Urinary bladder (tissue), 4 donors: ENCODE measurements around the gene ARPC5L. TPM values are rescaled to one million over a fixed set of nuclear protein-coding genes. Genes with fewer than 3 reads are reported as not detected.
"Not testable (repeated sequence)": the region's sequence is repeated elsewhere in the genome, so short reads cannot be mapped to it uniquely, and the experiment has no call there.

ENCODE experiments used
- DNase-seq: peaks from one replicate; pipeline ENCODE4 v3.0.0-alpha.2; 2015; ENCODE audit errors: extremely low spot score
- H3K27ac ChIP-seq: one replicate; pipeline ENCODE4 v1.5.1; 2013; ENCODE audit warnings: low read depth, mild to moderate bottlenecking, moderate library complexity
- H3K36me3 ChIP-seq: one replicate; pipeline ENCODE4 v1.6.1; 2013; ENCODE audit warnings: mild to moderate bottlenecking, moderate library complexity; ENCODE audit not compliant: insufficient read depth
- H3K4me1 ChIP-seq: one replicate; pipeline ENCODE4 v1.6.1; 2013; ENCODE audit warnings: mild to moderate bottlenecking, moderate library complexity; ENCODE audit not compliant: insufficient read depth
- H3K4me3 ChIP-seq: one replicate; pipeline ENCODE4 v1.5.1; 2013; ENCODE audit warnings: low read depth, low read length
- WGBS: extraction: QIAGEN DNeasy Blood & Tissue Kit; methylation state at CpG from one replicate; pipeline ENCODE4 v1.1.7; 2013; 5-methylcytosine and 5-hydroxymethylcytosine counted together
- polyA plus RNA-seq: library from polyadenylated mRNA; stranded (reverse); fragments of 200-250 nt; gene quantifications from one replicate; pipeline ENCODE4 v1.2.3, GENCODE V29; 2013
- total RNA-seq: library from RNA; depleted of rRNA; stranded (reverse); fragments of >200 nt; gene quantifications from one replicate; pipeline ENCODE4 v1.2.3, GENCODE V29; 2014
- donor health status: healthy with polysubstance abuse.
- donor health status: healthy.

The ARPC5L gene
- total and polyA plus RNA-seq, 2 donors, result 8.8 to 30.3 TPM

- no peaks in the 10 kb centered on the region for H3K4me1 ChIP-seq
- no peaks in the 10 kb centered on the region for H3K36me3 ChIP-seq
- DNase-seq, result no peak
- H3K4me3 ChIP-seq, result no peak overlapping the region
- H3K27ac ChIP-seq, result no peak overlapping the region
- 79% methylated on average over 9 of the region's 9 CpGs for WGBS
Observed at GRCh38 chr9:124831642-124832364, 30.1 kb upstream of the ARPC5L start.

- DNase-seq, result no peak
- Histone ChIP-seq H3K27ac (no peak overlapping the region), H3K36me3 (no peaks in the 10 kb centered on the region), H3K4me1 (no peaks in the 10 kb centered on the region), H3K4me3 (no peak overlapping the region)
- 64% methylated on average over 7 of the region's 7 CpGs for WGBS
Observed at GRCh38 chr9:124834591-124834990, 27.3 kb upstream of the ARPC5L start.

GRCh38 chr9:124835026-124835557 is 26.8 kb upstream of the ARPC5L start:
- no peak for DNase-seq

GRCh38 chr9:124838132-124838531 is 23.8 kb upstream of the ARPC5L start:
- not testable (repeated sequence) for H3K4me1 ChIP-seq, H3K27ac ChIP-seq, DNase-seq, H3K4me3 ChIP-seq, H3K36me3 ChIP-seq
- WGBS, result 80% methylated on average over 5 of the region's 5 CpGs

More at GRCh38 chr9:124835026-124835557, 26.8 kb upstream of the ARPC5L start:
- no peak overlapping the region for H3K27ac ChIP-seq
- no peak overlapping the region for H3K4me3 ChIP-seq
- H3K36me3 ChIP-seq, result no peaks in the 10 kb centered on the region
- no peaks in the 10 kb centered on the region for H3K4me1 ChIP-seq
- WGBS, result 44% methylated on average over 13 of the region's 13 CpGs

GRCh38 chr9:124838567-124839275 is 23.2 kb upstream of the ARPC5L start:
- WGBS, result 65% methylated on average over 48 of the region's 52 CpGs
- H3K4me3 ChIP-seq, H3K27ac ChIP-seq: not testable (repeated sequence)

GRCh38 chr9:124839612-124840299 is 22.2 kb upstream of the ARPC5L start:
- 71% methylated on average over 12 of the region's 12 CpGs for WGBS
- Histone ChIP-seq H3K4me1 (no peaks in the 10 kb centered on the region), H3K27ac (no peak overlapping the region), H3K36me3 (no peaks in the 10 kb centered on the region), H3K4me3 (no peak overlapping the region)
- DNase-seq, result no peak

More at GRCh38 chr9:124838567-124839275, 23.2 kb upstream of the ARPC5L start:
- DNase-seq, H3K4me1 ChIP-seq, H3K36me3 ChIP-seq: not testable (repeated sequence)

GRCh38 chr9:124840300-124840833 is 21.6 kb upstream of the ARPC5L start:
- no peaks in the 10 kb centered on the region for H3K36me3 ChIP-seq
- WGBS, result 87% methylated on average over 18 of the region's 18 CpGs
- H3K4me3 ChIP-seq, result no peak overlapping the region
- no peak for DNase-seq
- no peak overlapping the region for H3K27ac ChIP-seq
- H3K4me1 ChIP-seq, result no peaks in the 10 kb centered on the region

- Histone ChIP-seq H3K36me3 (no peaks in the 10 kb centered on the region), H3K4me1 (no peaks in the 10 kb centered on the region), H3K4me3 (no peak overlapping the region), H3K27ac (no peak overlapping the region)
- 78% methylated on average over 14 of the region's 14 CpGs for WGBS
- DNase-seq, result no peak
Observed at GRCh38 chr9:124841075-124841821, 20.7 kb upstream of the ARPC5L start.

- DNase-seq, result no peak
- no peaks in the 10 kb centered on the region for H3K4me1 ChIP-seq
- 84% methylated on average over 11 of the region's 11 CpGs for WGBS
- H3K4me3 ChIP-seq, result no peak overlapping the region
- H3K36me3 ChIP-seq, result no peaks in the 10 kb centered on the region
- no peak overlapping the region for H3K27ac ChIP-seq
Observed at GRCh38 chr9:124843456-124844034, 18.4 kb upstream of the ARPC5L start.

GRCh38 chr9:124844291-124844690 is 17.6 kb upstream of the ARPC5L start:
- Histone ChIP-seq H3K36me3 (no peaks in the 10 kb centered on the region), H3K4me1 (no peaks in the 10 kb centered on the region), H3K27ac (no peak overlapping the region), H3K4me3 (no peak overlapping the region)
- no peak for DNase-seq
- 74% methylated on average over 4 of the region's 4 CpGs for WGBS

GRCh38 chr9:124846467-124846866 is 15.5 kb upstream of the ARPC5L start:
- H3K4me3 ChIP-seq, H3K27ac ChIP-seq, H3K36me3 ChIP-seq, H3K4me1 ChIP-seq, DNase-seq: not testable (repeated sequence)
- WGBS, result 93% methylated on average over 9 of the region's 9 CpGs

- H3K4me3 ChIP-seq, result no peak overlapping the region
- no peak for DNase-seq
- WGBS, result 83% methylated on average over 6 of the region's 6 CpGs
- H3K27ac ChIP-seq, result no peak overlapping the region
- H3K36me3 ChIP-seq, result no peaks in the 10 kb centered on the region
- H3K4me1 ChIP-seq, result no peaks in the 10 kb centered on the region
Observed at GRCh38 chr9:124846969-124847368, 15.0 kb upstream of the ARPC5L start.

- Histone ChIP-seq H3K4me1 (no peaks in the 10 kb centered on the region), H3K4me3 (no peak overlapping the region), H3K36me3 (no peaks in the 10 kb centered on the region), H3K27ac (no peak overlapping the region)
- WGBS, result 49% methylated on average over 10 of the region's 10 CpGs
- DNase-seq, result no peak
Observed at GRCh38 chr9:124849801-124850200, 12.1 kb upstream of the ARPC5L start.
